ENCODE data around the gene EPS8. TPM values are rescaled to one million over a fixed set of nuclear protein-coding genes. Genes with fewer than 3 reads are reported as not detected.

The EPS8 gene
- total RNA-seq, 1 donor from 2014 or later = 94.6 TPM

- no peaks in the 10 kb centered on the region for H3K36me3 ChIP-seq
- intact Hi-C loops (cut with DNase I) = no loop called here
- peaks cover 9 to 16% of the 10 kb centered on the region in 2 donors for H3K4me1 ChIP-seq
- no peak for TF ChIP-seq CTCF (IDR thresholded peaks at IDR 0.05)
- H3K27me3 ChIP-seq = no peaks in the 10 kb centered on the region
- DNase-seq (ENCODE audit: low spot score in 2 of 2) = no peak
- H3K27ac ChIP-seq = no peak overlapping the region
- H3K9me3 ChIP-seq = no peaks in the 10 kb centered on the region
- no peak overlapping the region for H3K4me3 ChIP-seq
Measured at GRCh38 chr12:15684896-15685658, 104.1 kb downstream of the EPS8 start.

- no peaks in the 10 kb centered on the region for H3K36me3 ChIP-seq
- no peak overlapping the region for H3K27ac ChIP-seq
- intact Hi-C loops (cut with DNase I) = no loop called here
- H3K9me3 ChIP-seq = no peaks in the 10 kb centered on the region
- no peak for DNase-seq (ENCODE audit: low spot score in 2 of 2)
- no peak overlapping the region for H3K4me3 ChIP-seq
- H3K27me3 ChIP-seq = no peaks in the 10 kb centered on the region
- no peak for TF ChIP-seq CTCF (IDR thresholded peaks at IDR 0.05)
- peaks cover 0 to 3% of the 10 kb centered on the region in 2 donors for H3K4me1 ChIP-seq
Measured at GRCh38 chr12:15682826-15683225, 106.4 kb downstream of the EPS8 start.

GRCh38 chr12:15679151-15679550 is 110.0 kb downstream of the EPS8 start:
- no peak overlapping the region for H3K27ac ChIP-seq
- H3K27me3 ChIP-seq = no peaks in the 10 kb centered on the region
- no peaks in the 10 kb centered on the region for H3K4me1 ChIP-seq
- peaks cover 0 to 5% of the 10 kb centered on the region in 2 donors for H3K36me3 ChIP-seq
- H3K4me3 ChIP-seq = no peak overlapping the region
- DNase-seq (ENCODE audit: low spot score in 2 of 2) = no peak
- intact Hi-C loops (cut with DNase I) = no loop called here
- no peak for TF ChIP-seq CTCF (IDR thresholded peaks at IDR 0.05)
- no peaks in the 10 kb centered on the region for H3K9me3 ChIP-seq

GRCh38 chr12:15677726-15678201 is 111.4 kb downstream of the EPS8 start:
- Histone ChIP-seq H3K27ac (no peak overlapping the region), H3K9me3 (no peaks in the 10 kb centered on the region), H3K4me1 (no peaks in the 10 kb centered on the region), H3K4me3 (no peak overlapping the region), H3K36me3 (peaks cover 0 to 5% of the 10 kb centered on the region in 2 donors), H3K27me3 (no peaks in the 10 kb centered on the region)
- DNase-seq (ENCODE audit: low spot score in 2 of 2) = no peak
- intact Hi-C loops (cut with DNase I) = no loop called here
- no peak for TF ChIP-seq CTCF (IDR thresholded peaks at IDR 0.05)

- Histone ChIP-seq H3K27ac (no peak overlapping the region), H3K4me3 (no peak overlapping the region), H3K27me3 (no peaks in the 10 kb centered on the region), H3K4me1 (no peaks in the 10 kb centered on the region), H3K9me3 (no peaks in the 10 kb centered on the region), H3K36me3 (peaks cover 0 to 5% of the 10 kb centered on the region in 2 donors)
- TF ChIP-seq CTCF (IDR thresholded peaks at IDR 0.05) = no peak
- no peak for DNase-seq (ENCODE audit: low spot score in 2 of 2)
- intact Hi-C loops (cut with DNase I) = no loop called here
Measured at GRCh38 chr12:15677228-15677627, 112.0 kb downstream of the EPS8 start.
